ENCODE results near the gene COQ8A.

The COQ8A gene

GRCh38 chr1:226973371-226973897 lies 33.3 kb downstream of the COQ8A start:
- no peak for DNase-seq (ENCODE audit: low read depth, low spot score)

GRCh38 chr1:226973898-226974543 lies 33.9 kb downstream of the COQ8A start:
- DNase-seq (ENCODE audit: low read depth, low spot score): peak; percentile 76

GRCh38 chr1:226974544-226975258 lies 34.6 kb downstream of the COQ8A start:
- no peak for DNase-seq (ENCODE audit: low read depth, low spot score)

- DNase-seq (ENCODE audit: low read depth, low spot score): no peak
These were observed 35.5 kb downstream of the COQ8A start for GRCh38 chr1:226975259-226976250.

GRCh38 chr1:226976276-226976977 lies 36.3 kb downstream of the COQ8A start:
- DNase-seq (ENCODE audit: low read depth, low spot score): no peak

GRCh38 chr1:226976978-226977642 lies 37.0 kb downstream of the COQ8A start:
- DNase-seq (ENCODE audit: low read depth, low spot score): no peak

GRCh38 chr1:226977643-226978431 lies 37.7 kb downstream of the COQ8A start:
- DNase-seq (ENCODE audit: low read depth, low spot score): no peak

GRCh38 chr1:226978432-226979114 lies 38.5 kb downstream of the COQ8A start:
- DNase-seq (ENCODE audit: low read depth, low spot score): no peak

GRCh38 chr1:226979115-226979516 lies 39.0 kb downstream of the COQ8A start:
- no peak for DNase-seq (ENCODE audit: low read depth, low spot score)

GRCh38 chr1:226979517-226980121 lies 39.5 kb downstream of the COQ8A start:
- DNase-seq (ENCODE audit: low read depth, low spot score): no peak

GRCh38 chr1:226980122-226980560 lies 40.0 kb downstream of the COQ8A start:
- DNase-seq (ENCODE audit: low read depth, low spot score): no peak

GRCh38 chr1:226980565-226981385 lies 40.7 kb downstream of the COQ8A start:
- no peak for DNase-seq (ENCODE audit: low read depth, low spot score)

- DNase-seq (ENCODE audit: low read depth, low spot score): no peak
These were observed 41.3 kb downstream of the COQ8A start for GRCh38 chr1:226981386-226981817.

GRCh38 chr1:226981838-226982237 lies 41.7 kb downstream of the COQ8A start:
- no peak for DNase-seq (ENCODE audit: low read depth, low spot score)

GRCh38 chr1:226982451-226983177 lies 42.5 kb downstream of the COQ8A start:
- no peak for DNase-seq (ENCODE audit: low read depth, low spot score)

GRCh38 chr1:226983247-226983991 lies 43.3 kb downstream of the COQ8A start:
- no peak for DNase-seq (ENCODE audit: low read depth, low spot score)

- DNase-seq (ENCODE audit: low read depth, low spot score): no peak
These were observed 43.9 kb downstream of the COQ8A start for GRCh38 chr1:226983992-226984364.

All from smooth muscle cell of the brain vasculature (primary cell).